ENCODE data around the gene LRRC31.
A peak's percentile ranks its signal among the peaks of the same experiment; 100 is the strongest.

LRRC31 gene

GRCh38 chr3:169901453-169901852 lies 31.7 kb upstream of the LRRC31 start:
- no peak overlapping the region for H3K27ac ChIP-seq
- no peak for TF ChIP-seq CTCF (conservative IDR thresholded peaks at IDR 0.05)

- TF ChIP-seq CTCF (conservative IDR thresholded peaks at IDR 0.05): no peak
- H3K27ac ChIP-seq: no peak overlapping the region
Observed at GRCh38 chr3:169897284-169897683, 27.5 kb upstream of the LRRC31 start.

GRCh38 chr3:169895072-169895471 lies 25.3 kb upstream of the LRRC31 start:
- H3K27ac ChIP-seq: no peak overlapping the region
- TF ChIP-seq CTCF (conservative IDR thresholded peaks at IDR 0.05): no peak

- TF ChIP-seq CTCF (conservative IDR thresholded peaks at IDR 0.05): no peak
- H3K27ac ChIP-seq: no peak overlapping the region
Observed at GRCh38 chr3:169894110-169894509, 24.4 kb upstream of the LRRC31 start.

GRCh38 chr3:169891886-169892285 lies 22.2 kb upstream of the LRRC31 start:
- no peak for TF ChIP-seq CTCF (conservative IDR thresholded peaks at IDR 0.05)
- H3K27ac ChIP-seq: no peak overlapping the region

- no peak for TF ChIP-seq CTCF (conservative IDR thresholded peaks at IDR 0.05)
- peak overlapping the region; percentile 40 for H3K27ac ChIP-seq
Observed at GRCh38 chr3:169886671-169887070, 16.9 kb upstream of the LRRC31 start.

GRCh38 chr3:169880576-169881250 lies 11.0 kb upstream of the LRRC31 start:
- no peak overlapping the region for H3K27ac ChIP-seq
- TF ChIP-seq CTCF (conservative IDR thresholded peaks at IDR 0.05): no peak

Data from VCaP (cell line).